ENCODE results near the gene CACNA1C. TPM values are rescaled to one million over a fixed set of nuclear protein-coding genes. Genes with fewer than 3 reads are reported as not detected.

CACNA1C gene
- total RNA-seq, 1 donor from 2014 or later: 1.3 TPM

DNA sequence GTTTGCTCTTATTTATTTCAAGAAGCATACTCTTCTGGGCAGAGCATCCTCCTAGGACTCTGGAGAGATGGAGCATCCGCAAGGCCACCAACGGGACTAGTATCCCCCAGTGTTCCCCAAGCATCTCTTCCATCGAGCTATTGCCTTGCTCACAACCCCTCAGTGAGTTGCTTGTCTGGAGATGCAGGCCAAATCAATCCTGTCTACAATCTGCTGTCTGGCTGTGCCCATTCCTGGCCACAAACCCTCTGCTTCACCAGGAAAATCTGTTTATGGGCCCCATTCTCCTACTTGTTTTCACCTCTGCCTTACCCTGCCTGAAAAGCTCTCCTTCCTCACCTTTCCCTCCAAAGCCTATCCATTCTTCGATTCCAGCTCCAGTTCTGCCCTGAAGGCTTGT lies 219.2 kb downstream of the CACNA1C start:
- no peak for DNase-seq (ENCODE audit: low read depth)
- peaks cover 3% of the 10 kb centered on the region for H3K27me3 ChIP-seq (ENCODE audit: control insufficient read depth, insufficient read depth, low read length)

DNA sequence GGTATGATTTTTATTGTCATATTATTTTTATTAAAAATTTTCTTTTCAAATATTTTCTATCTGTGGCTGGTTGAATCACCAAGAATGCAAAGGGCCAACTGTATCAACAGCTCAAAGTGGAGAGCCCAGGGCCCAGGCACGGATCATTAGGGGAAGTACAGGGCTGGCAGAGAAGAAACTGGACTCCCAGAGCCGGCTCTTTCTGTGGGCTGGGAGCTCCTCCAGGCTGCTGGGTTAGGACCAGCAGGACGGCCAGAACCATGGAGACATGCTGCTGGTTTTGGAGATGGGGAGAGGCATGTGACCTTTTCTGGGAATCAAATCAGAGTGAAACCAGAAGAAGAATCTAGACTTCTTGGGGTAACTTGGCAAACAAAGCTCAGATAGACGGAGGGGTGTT lies 220.5 kb downstream of the CACNA1C start:
- DNase-seq (ENCODE audit: low read depth): no peak
- H3K27me3 ChIP-seq (ENCODE audit: control insufficient read depth, insufficient read depth, low read length): peaks cover 3% of the 10 kb centered on the region
- no peak overlapping the region for H3K4me3 ChIP-seq (ENCODE audit: low read depth, low read length)
- H3K36me3 ChIP-seq (ENCODE audit: control insufficient read depth, insufficient read depth, low read length): no peaks in the 10 kb centered on the region
- TF ChIP-seq, protein P1, sequence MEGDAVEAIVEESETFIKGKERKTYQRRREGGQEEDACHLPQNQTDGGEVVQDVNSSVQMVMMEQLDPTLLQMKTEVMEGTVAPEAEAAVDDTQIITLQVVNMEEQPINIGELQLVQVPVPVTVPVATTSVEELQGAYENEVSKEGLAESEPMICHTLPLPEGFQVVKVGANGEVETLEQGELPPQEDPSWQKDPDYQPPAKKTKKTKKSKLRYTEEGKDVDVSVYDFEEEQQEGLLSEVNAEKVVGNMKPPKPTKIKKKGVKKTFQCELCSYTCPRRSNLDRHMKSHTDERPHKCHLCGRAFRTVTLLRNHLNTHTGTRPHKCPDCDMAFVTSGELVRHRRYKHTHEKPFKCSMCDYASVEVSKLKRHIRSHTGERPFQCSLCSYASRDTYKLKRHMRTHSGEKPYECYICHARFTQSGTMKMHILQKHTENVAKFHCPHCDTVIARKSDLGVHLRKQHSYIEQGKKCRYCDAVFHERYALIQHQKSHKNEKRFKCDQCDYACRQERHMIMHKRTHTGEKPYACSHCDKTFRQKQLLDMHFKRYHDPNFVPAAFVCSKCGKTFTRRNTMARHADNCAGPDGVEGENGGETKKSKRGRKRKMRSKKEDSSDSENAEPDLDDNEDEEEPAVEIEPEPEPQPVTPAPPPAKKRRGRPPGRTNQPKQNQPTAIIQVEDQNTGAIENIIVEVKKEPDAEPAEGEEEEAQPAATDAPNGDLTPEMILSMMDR (IDR thresholded peaks at IDR 0.05; ENCODE audit: insufficient read depth, low read length, poor library complexity, severe bottlenecking): no peak

More for the DNA sequence above, 219.2 kb downstream of the CACNA1C start:
- no peaks in the 10 kb centered on the region for H3K36me3 ChIP-seq (ENCODE audit: control insufficient read depth, insufficient read depth, low read length)
- TF ChIP-seq, protein P1 (IDR thresholded peaks at IDR 0.05; ENCODE audit: insufficient read depth, low read length, poor library complexity, severe bottlenecking): no peak
- H3K4me3 ChIP-seq (ENCODE audit: low read depth, low read length): no peak overlapping the region

GRCh38 chr12:2273751-2274150 lies 221.0 kb downstream of the CACNA1C start:
- Histone ChIP-seq H3K27me3 (ENCODE audit: control insufficient read depth, insufficient read depth, low read length) (peaks cover 3% of the 10 kb centered on the region), H3K4me3 (ENCODE audit: low read depth, low read length) (no peak overlapping the region), H3K36me3 (ENCODE audit: control insufficient read depth, insufficient read depth, low read length) (no peaks in the 10 kb centered on the region)
- TF ChIP-seq, protein P1 (IDR thresholded peaks at IDR 0.05; ENCODE audit: insufficient read depth, low read length, poor library complexity, severe bottlenecking): no peak
- DNase-seq (ENCODE audit: low read depth): no peak

DNA sequence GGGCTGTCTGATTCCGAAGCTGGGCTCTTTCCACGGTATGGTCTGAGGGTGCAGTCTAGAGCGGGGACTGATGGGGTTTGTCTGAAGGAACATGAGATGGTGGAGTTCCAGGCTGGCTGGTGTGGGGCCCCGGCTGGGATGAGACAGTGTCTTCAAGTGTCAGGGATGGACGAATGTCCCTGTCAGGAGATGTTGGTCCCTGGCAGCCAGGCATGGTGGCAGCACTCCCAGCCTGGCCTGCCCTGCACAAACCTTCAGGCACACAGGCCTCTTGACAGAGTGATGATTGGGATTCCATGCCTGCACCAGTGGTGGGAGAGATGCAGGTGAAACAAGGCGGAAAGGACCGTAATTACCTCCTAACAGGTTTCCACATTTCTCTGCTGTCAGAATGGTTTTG lies 221.9 kb downstream of the CACNA1C start:
- Histone ChIP-seq H3K36me3 (ENCODE audit: control insufficient read depth, insufficient read depth, low read length) (no peaks in the 10 kb centered on the region), H3K27me3 (ENCODE audit: control insufficient read depth, insufficient read depth, low read length) (peaks cover 3% of the 10 kb centered on the region), H3K4me3 (ENCODE audit: low read depth, low read length) (no peak overlapping the region)
- TF ChIP-seq, protein P1 (IDR thresholded peaks at IDR 0.05; ENCODE audit: insufficient read depth, low read length, poor library complexity, severe bottlenecking): no peak
- DNase-seq (ENCODE audit: low read depth): no peak

- TF ChIP-seq, protein P1 (IDR thresholded peaks at IDR 0.05; ENCODE audit: insufficient read depth, low read length, poor library complexity, severe bottlenecking): no peak
- Histone ChIP-seq H3K27me3 (ENCODE audit: control insufficient read depth, insufficient read depth, low read length) (peaks cover 3% of the 10 kb centered on the region), H3K36me3 (ENCODE audit: control insufficient read depth, insufficient read depth, low read length) (no peaks in the 10 kb centered on the region), H3K4me3 (ENCODE audit: low read depth, low read length) (no peak overlapping the region)
- DNase-seq (ENCODE audit: low read depth): no peak
Measured at GRCh38 chr12:2276288-2277033, 223.7 kb downstream of the CACNA1C start.

Measured in kidney epithelial cell (primary cell).